Skeletal muscle satellite cell (primary cell): ENCODE results near the gene CNTNAP2.

Source experiments
- H3K27me3 ChIP-seq: 2 replicates; pipeline ENCODE4 v1.7.0; 2013; ENCODE audit warnings: low read length; ENCODE audit not compliant: control insufficient read depth, insufficient read depth
- H3K36me3 ChIP-seq: 2 replicates; pipeline ENCODE4 v1.7.0; 2013; ENCODE audit warnings: mild to moderate bottlenecking, control low read depth, low read length; ENCODE audit not compliant: insufficient read depth
- H3K4me1 ChIP-seq: 2 replicates; pipeline ENCODE4 v1.7.0; 2013; ENCODE audit warnings: low read length; ENCODE audit not compliant: control insufficient read depth, insufficient read depth
- H3K4me2 ChIP-seq: 2 replicates; pipeline ENCODE4 v1.7.0; 2013; ENCODE audit warnings: mild to moderate bottlenecking, low read length
- H3K4me3 ChIP-seq: 2 replicates; pipeline ENCODE4 v1.7.0; 2013; ENCODE audit warnings: low read length
- H3K9ac ChIP-seq: 2 replicates; pipeline ENCODE4 v1.7.0; 2013; ENCODE audit warnings: mild to moderate bottlenecking, low read depth, low read length, moderate library complexity
- H3K9me3 ChIP-seq: replicated peaks from 2 replicates; pipeline ENCODE4 v1.7.0; 2013; ENCODE audit warnings: mild to moderate bottlenecking, control low read depth, low read length

Gene CNTNAP2

DNA sequence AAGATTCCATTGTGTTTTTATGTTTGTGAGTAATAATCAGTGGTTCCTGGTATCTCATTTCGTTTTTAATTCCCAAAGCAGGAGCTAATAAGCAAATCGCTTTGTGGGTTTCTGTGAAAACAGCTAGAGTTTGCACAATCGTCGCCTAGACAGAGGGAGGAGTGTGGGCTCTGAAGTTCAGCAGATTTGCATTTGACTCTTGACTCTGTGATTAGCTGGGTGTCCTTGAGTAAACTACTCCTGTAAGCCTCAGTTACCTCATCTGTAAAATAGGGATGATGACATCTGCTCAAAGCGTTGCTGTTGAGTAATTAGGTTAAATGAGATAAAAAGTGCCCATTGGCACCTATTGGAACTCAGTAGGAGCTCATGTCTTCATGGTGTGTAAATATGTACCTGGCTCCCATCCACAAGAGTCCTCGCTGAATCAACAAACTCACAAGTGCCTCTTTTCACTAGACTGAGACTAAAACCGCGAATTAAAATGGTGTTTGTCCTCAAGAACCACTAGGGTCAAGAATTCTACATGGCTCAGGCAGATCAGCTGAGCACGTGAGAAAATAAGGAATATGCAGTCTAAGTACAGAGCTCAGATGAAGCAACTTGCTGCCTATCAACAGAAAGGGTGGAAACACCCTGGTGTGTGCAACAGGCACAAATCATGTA is 2088.2 kb downstream of the CNTNAP2 start:
- Histone ChIP-seq H3K4me3 (no peak overlapping the region), H3K4me1 (no peaks in the 10 kb centered on the region), H3K9me3 (peaks cover 3% of the 10 kb centered on the region), H3K36me3 (no peaks in the 10 kb centered on the region), H3K4me2 (no peak overlapping the region), H3K27me3 (no peaks in the 10 kb centered on the region), H3K9ac (no peak overlapping the region)

DNA sequence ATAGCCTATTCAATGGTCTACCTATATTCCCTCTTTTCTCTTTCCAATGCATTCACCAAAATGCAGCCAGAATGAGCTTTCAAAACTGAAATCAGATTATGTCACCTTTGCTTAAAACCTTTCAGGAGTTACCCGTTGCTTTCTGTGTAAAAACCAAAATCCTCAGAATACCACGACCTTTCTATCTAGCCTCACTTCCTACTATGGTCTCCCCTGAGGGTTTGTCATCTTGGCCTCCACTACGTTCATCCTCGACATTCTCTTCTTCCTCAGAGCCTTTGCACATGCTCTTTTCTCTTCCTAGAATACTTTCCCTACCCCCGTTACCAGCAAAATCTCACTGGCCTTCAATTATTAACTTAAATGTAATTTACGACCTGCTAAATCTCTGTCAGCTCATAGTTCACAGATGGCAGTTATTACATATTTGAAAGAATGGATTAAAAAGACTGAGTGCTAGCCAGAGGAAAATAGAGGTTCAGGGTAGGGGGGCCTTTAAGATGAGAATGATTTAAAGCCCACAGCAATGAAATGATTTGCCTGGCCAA is 2093.1 kb downstream of the CNTNAP2 start:
- Histone ChIP-seq H3K9ac (no peak overlapping the region), H3K36me3 (no peaks in the 10 kb centered on the region), H3K27me3 (no peaks in the 10 kb centered on the region), H3K4me2 (no peak overlapping the region), H3K9me3 (peaks cover 3% of the 10 kb centered on the region), H3K4me3 (no peak overlapping the region), H3K4me1 (no peaks in the 10 kb centered on the region)

DNA sequence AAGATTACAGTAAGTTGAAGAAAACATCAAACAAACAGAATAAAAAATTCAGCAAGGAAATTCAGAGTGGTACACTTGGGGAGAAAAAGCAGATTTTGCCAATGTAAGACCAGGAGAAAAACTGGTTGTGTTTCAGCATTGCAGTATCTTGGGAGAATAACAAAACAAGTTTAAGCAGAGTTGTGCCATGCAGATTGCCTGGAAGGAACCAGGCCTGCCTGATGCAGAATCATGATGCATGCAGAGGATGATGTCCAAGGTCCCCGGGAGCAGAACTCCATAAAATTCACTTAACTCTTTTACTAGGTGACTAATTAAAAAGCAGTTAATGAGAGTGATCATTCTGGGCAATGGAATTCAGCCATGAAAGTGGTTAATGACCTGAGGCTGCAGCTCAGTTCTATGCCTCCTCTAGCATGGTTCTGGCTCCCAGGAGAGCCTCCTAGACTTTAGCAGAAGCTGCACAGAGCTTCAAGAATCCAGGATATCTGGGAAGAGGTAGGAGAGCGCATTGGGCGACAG is 2094.3 kb downstream of the CNTNAP2 start:
- no peak overlapping the region for H3K9ac ChIP-seq
- no peak overlapping the region for H3K4me2 ChIP-seq
- peaks cover 3% of the 10 kb centered on the region for H3K9me3 ChIP-seq
- H3K36me3 ChIP-seq, result no peaks in the 10 kb centered on the region
- no peaks in the 10 kb centered on the region for H3K4me1 ChIP-seq
- H3K27me3 ChIP-seq, result no peaks in the 10 kb centered on the region
- no peak overlapping the region for H3K4me3 ChIP-seq

DNA sequence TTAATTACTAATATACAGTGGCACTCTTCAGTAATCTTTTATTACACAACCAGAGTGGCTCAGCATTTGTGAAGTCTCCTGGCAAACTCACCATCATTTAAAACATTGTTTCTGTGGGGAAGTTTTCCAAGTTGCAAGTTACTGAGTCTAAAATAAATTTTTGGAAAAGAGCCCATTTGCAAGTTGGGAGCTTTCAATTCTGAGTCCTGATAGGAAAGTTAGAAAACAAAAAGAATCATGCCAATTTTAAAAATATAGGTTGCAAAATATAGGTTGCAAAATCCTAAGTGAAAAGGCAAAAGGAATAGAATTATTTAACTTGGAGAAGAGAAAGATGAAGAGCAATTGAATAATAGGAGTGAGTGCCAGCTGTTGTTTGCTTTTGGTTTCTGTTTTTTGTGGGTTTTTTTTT is 2095.1 kb downstream of the CNTNAP2 start:
- Histone ChIP-seq H3K4me2 (no peak overlapping the region), H3K9me3 (no peaks in the 10 kb centered on the region), H3K4me3 (no peak overlapping the region), H3K4me1 (no peaks in the 10 kb centered on the region), H3K27me3 (no peaks in the 10 kb centered on the region), H3K36me3 (no peaks in the 10 kb centered on the region), H3K9ac (no peak overlapping the region)

DNA sequence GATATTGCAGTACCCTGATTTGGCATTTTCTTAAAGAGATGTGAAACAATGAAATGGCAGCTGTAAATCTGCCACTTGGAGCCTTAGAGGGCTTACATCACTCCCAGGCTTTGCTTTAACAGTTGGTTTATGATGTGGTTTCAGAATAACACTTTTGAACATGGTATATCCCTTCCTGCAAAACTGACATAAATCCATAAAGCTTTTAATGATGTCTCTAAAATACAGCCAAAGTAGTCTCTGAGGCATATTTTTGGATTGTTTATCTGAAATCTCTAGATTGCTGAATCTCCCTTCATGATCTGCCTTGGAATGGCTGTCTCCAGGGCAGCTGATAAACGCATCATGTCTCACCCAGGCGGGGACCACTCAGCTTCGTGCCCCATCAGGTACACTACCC is 2096.1 kb downstream of the CNTNAP2 start:
- H3K27me3 ChIP-seq, result no peaks in the 10 kb centered on the region
- no peak overlapping the region for H3K9ac ChIP-seq
- H3K36me3 ChIP-seq, result no peaks in the 10 kb centered on the region
- no peak overlapping the region for H3K4me2 ChIP-seq
- H3K4me1 ChIP-seq, result no peaks in the 10 kb centered on the region
- no peak overlapping the region for H3K4me3 ChIP-seq
- H3K9me3 ChIP-seq, result no peaks in the 10 kb centered on the region

DNA sequence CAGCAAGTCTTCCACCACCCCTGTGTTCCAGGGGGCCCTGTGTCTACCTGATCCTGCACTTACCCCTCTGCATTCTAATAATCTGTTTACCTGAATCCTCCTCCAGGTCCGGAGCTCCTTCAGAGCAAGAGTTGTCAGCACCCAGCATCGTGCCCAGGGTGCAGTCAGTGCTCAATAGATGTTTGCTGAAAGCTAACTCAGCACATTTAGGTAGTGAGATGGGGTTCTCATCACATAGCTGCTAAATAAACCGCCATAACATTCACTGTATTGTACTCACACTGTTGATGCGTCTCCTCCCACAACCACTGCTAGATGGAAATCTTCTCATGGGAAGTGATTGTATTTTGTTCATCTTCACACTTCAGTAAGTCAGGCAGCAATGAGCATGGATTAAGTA is 2097.5 kb downstream of the CNTNAP2 start:
- Histone ChIP-seq H3K4me3 (no peak overlapping the region), H3K9me3 (no peaks in the 10 kb centered on the region), H3K9ac (no peak overlapping the region), H3K36me3 (no peaks in the 10 kb centered on the region), H3K4me1 (no peaks in the 10 kb centered on the region), H3K4me2 (no peak overlapping the region), H3K27me3 (no peaks in the 10 kb centered on the region)

DNA sequence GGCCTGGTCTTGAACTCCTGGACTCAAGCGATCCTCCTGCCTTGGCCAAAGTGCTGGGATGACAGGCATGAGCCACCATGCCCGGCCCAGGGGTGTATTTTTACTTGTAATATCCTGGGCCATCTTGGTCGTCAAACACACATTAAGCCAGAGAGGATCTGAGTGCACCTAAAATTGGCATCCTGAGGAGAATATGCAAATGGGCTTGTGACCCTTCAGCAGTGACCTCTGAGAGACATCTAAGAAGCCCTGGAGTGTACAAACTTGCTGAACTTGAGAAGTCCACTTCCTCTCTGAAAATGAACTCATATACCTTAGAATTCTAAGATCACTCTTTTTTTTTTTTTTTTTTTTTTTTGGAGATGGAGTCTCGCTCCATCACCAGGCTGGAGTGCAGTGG is 2102.0 kb downstream of the CNTNAP2 start:
- H3K4me2 ChIP-seq, result no peak overlapping the region
- H3K4me1 ChIP-seq, result no peaks in the 10 kb centered on the region
- no peaks in the 10 kb centered on the region for H3K36me3 ChIP-seq
- H3K27me3 ChIP-seq, result no peaks in the 10 kb centered on the region
- H3K9ac ChIP-seq, result no peak overlapping the region
- H3K4me3 ChIP-seq, result no peak overlapping the region
- peaks cover 7% of the 10 kb centered on the region for H3K9me3 ChIP-seq

DNA sequence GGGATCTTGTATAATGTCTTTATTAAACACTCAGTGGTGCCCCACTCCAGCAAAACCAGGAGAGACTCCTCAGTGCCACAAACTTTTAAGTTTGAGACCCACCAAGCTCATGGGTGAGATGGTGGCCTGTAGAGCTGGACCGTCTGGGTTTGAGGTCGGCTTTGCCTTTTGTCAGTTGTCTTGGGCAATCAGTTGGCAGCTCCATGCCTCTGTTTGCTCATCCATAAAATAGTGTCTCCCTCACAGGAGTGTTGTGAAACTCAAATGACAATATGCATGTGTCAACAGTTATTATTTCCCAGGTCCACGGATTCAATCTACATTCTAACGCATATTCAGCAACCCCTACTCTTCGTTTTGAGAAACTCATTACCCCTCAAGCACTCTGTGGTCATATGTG is 2106.1 kb downstream of the CNTNAP2 start:
- Histone ChIP-seq H3K4me3 (no peak overlapping the region), H3K9me3 (peaks cover 7% of the 10 kb centered on the region), H3K4me2 (no peak overlapping the region), H3K4me1 (no peaks in the 10 kb centered on the region), H3K9ac (no peak overlapping the region), H3K27me3 (no peaks in the 10 kb centered on the region), H3K36me3 (no peaks in the 10 kb centered on the region)

DNA sequence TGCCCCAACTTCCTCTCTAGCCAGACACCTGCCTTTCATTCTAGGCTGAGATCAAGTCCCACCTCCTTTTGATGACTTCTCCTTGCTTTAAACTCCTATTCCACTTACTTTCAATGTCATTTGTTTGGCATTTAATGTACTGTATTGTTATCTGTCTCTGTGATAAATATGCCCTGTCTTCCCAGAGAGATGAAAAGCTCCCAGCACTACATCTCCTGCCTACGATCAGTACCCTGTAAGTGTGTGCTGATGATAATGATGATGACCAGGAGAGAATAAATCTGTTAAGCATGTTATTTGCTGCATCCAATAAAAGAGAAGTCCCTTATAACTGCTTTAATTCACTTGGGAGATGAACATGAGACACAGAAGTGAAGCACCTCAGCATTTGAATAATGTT is 2106.6 kb downstream of the CNTNAP2 start:
- peaks cover 7% of the 10 kb centered on the region for H3K9me3 ChIP-seq
- no peaks in the 10 kb centered on the region for H3K27me3 ChIP-seq
- no peak overlapping the region for H3K9ac ChIP-seq
- no peaks in the 10 kb centered on the region for H3K4me1 ChIP-seq
- H3K36me3 ChIP-seq, result no peaks in the 10 kb centered on the region
- H3K4me3 ChIP-seq, result no peak overlapping the region
- H3K4me2 ChIP-seq, result no peak overlapping the region

DNA sequence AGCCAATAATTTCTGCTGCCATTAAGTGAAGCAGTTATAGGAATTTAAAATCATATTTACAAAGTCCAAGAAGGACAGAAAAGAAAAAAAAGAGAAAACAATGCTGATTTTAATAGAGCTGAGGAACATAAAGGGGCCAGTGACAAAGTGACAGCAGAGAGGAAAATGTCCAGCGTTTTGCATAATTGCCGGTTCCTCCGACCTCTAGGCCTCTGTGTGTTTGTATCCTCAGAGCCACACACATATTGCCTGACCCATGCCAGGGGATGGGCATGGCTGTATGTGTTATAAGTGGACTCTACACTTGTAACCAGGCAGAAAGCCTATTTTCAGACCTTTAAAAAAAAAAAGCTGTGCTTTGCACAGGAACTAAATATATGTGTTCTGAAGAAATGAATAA is 2107.1 kb downstream of the CNTNAP2 start:
- H3K4me2 ChIP-seq, result no peak overlapping the region
- no peaks in the 10 kb centered on the region for H3K4me1 ChIP-seq
- peaks cover 7% of the 10 kb centered on the region for H3K9me3 ChIP-seq
- no peak overlapping the region for H3K4me3 ChIP-seq
- H3K36me3 ChIP-seq, result no peaks in the 10 kb centered on the region
- no peak overlapping the region for H3K9ac ChIP-seq
- no peaks in the 10 kb centered on the region for H3K27me3 ChIP-seq

DNA sequence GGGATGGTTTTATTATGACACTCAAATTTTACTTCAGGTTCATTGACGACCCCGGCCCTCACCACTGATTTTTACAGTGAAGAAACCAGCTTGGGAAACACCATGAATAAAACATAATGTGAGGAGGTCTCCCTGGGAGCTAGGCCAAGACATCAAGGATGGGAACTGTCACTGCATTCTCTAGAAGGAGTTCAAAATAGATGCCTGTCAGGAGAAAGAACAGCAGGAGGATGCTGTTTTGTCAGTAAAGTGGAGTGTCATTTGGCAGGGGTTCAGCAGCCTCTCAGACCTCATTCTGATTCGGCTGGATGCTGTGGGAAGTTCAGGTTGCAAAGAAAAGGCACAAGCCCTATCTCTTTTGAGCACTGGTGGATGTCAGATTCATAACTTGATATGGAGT is 2113.7 kb downstream of the CNTNAP2 start:
- Histone ChIP-seq H3K36me3 (no peaks in the 10 kb centered on the region), H3K4me2 (no peak overlapping the region), H3K9ac (no peak overlapping the region), H3K9me3 (no peaks in the 10 kb centered on the region), H3K4me1 (no peaks in the 10 kb centered on the region), H3K4me3 (no peak overlapping the region), H3K27me3 (no peaks in the 10 kb centered on the region)

DNA sequence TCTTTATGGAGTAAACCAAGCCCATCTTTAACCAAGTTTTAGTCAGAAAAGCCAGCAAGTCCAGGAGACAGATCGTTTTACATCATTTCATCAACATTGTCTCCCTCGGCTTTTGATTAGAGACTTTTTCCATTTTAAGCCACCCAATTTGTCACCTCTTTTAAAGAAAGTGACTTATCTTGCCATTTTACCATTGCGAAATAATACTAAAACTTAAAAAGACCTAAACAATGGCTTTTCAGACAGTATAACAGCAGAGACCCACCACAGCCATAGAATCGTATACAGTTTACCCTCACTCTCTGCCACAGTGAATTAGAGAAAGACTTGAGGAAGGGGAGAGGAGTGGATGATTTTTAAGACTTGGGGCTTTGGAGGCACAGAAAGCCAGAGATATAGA is 2114.3 kb downstream of the CNTNAP2 start:
- H3K4me1 ChIP-seq, result no peaks in the 10 kb centered on the region
- no peak overlapping the region for H3K9ac ChIP-seq
- H3K4me3 ChIP-seq, result no peak overlapping the region
- H3K9me3 ChIP-seq, result no peaks in the 10 kb centered on the region
- no peak overlapping the region for H3K4me2 ChIP-seq
- H3K36me3 ChIP-seq, result no peaks in the 10 kb centered on the region
- no peaks in the 10 kb centered on the region for H3K27me3 ChIP-seq
